Neural progenitor cell (in vitro differentiated cells): ENCODE measurements around the gene ASIC1. TPM values are rescaled to one million over a fixed set of nuclear protein-coding genes. Genes with fewer than 3 reads are reported as not detected.
"Not testable (repeated sequence)": the region's sequence is repeated elsewhere in the genome, so short reads cannot be mapped to it uniquely, and the experiment has no call there.

Source experiments
- DNase-seq: peaks from one replicate; pipeline ENCODE4 v3.0.0-alpha.2; 2016; ENCODE audit warnings: low spot score
- H2AFZ ChIP-seq: fragments of 200-600 bp; sonication (generic); replicated peaks from 2 replicates; pipeline ENCODE4 v1.6.1; 2016; ENCODE audit warnings: antibody characterized with exemption
- H3F3A ChIP-seq: fragments of 200-600 bp; sonication (generic); 2 replicates; pipeline ENCODE4 v1.6.1; 2016; ENCODE audit warnings: antibody characterized with exemption, low read depth
- H3K27ac ChIP-seq: fragments of 200-600 bp; sonication (generic); 2 replicates; pipeline ENCODE4 v1.5.1; 2016; ENCODE audit warnings: mild to moderate bottlenecking
- H3K27me3 ChIP-seq: fragments of 200-600 bp; sonication (generic); 2 replicates; pipeline ENCODE4 v1.6.1; 2016; ENCODE audit warnings: mild to moderate bottlenecking, moderate library complexity
- H3K36me3 ChIP-seq: fragments of 200-600 bp; sonication (generic); 2 replicates; pipeline ENCODE4 v1.5.1; 2016
- H3K4me1 ChIP-seq: fragments of 200-600 bp; sonication (generic); 2 replicates; pipeline ENCODE4 v1.6.1; 2016; ENCODE audit warnings: mixed run types
- H3K4me2 ChIP-seq: fragments of 200-600 bp; sonication (generic); 2 replicates; pipeline ENCODE4 v1.6.1; 2016
- H3K4me3 ChIP-seq: fragments of 200-600 bp; sonication (generic); 2 replicates; pipeline ENCODE4 v1.5.1; 2016
- H3K79me2 ChIP-seq: fragments of 200-600 bp; sonication (generic); 2 replicates; pipeline ENCODE4 v1.6.1; 2016; ENCODE audit warnings: low read depth
- H3K9ac ChIP-seq: fragments of 200-600 bp; sonication (generic); 2 replicates; pipeline ENCODE4 v1.6.1; 2016
- H3K9me3 ChIP-seq: fragments of 200-600 bp; sonication (generic); 2 replicates; pipeline ENCODE4 v1.5.1; 2016; ENCODE audit warnings: low read depth
- H4K20me1 ChIP-seq: fragments of 200-600 bp; sonication (generic); 2 replicates; pipeline ENCODE4 v1.6.1; 2016; ENCODE audit warnings: low read depth
- H3K27ac Mint-ChIP-seq: 3 replicates; pipeline ENCODE4 v1.8.0; 2021; ENCODE audit warnings: mixed read lengths
- H3K27me3 Mint-ChIP-seq: 2 replicates; pipeline ENCODE4 v1.8.0; 2022; ENCODE audit warnings: low read depth, mild to moderate bottlenecking, inconsistent platforms, moderate library complexity, mixed read lengths; ENCODE audit not compliant: insufficient read depth
- H3K36me3 Mint-ChIP-seq: 3 replicates; pipeline ENCODE4 v1.8.0; 2021; ENCODE audit warnings: mixed read lengths
- H3K4me1 Mint-ChIP-seq: 3 replicates; pipeline ENCODE4 v1.8.0; 2021; ENCODE audit warnings: mixed read lengths
- H3K4me3 Mint-ChIP-seq: 3 replicates; pipeline ENCODE4 v1.8.0; 2021; ENCODE audit warnings: mild to moderate bottlenecking, moderate library complexity, mixed read lengths
- H3K9me3 Mint-ChIP-seq: 3 replicates; pipeline ENCODE4 v1.8.0; 2020; ENCODE audit warnings: mixed read lengths
- EZH2 ChIP-seq: fragments of 200-600 bp; sonication (generic); IDR thresholded peaks from 2 replicates; pipeline ENCODE4 v1.6.1; 2017; ENCODE audit warnings: antibody characterized with exemption, mild to moderate bottlenecking, moderate library complexity
- EZH2phosphoT487 ChIP-seq: fragments of 200-600 bp; sonication (generic); IDR thresholded peaks from 2 replicates; pipeline ENCODE4 v1.6.1; 2017; ENCODE audit warnings: antibody characterized with exemption
- total RNA-seq: library from RNA; depleted of rRNA; stranded (reverse); fragments of >200 nt; gene quantifications from 2 replicates; pipeline ENCODE4 v1.2.3, GENCODE V29; 2015; ENCODE audit warnings: low replicate concordance
- TF ChIP-seq, protein P1 (sequence below): fragments of 200-600 bp; sonication (generic); IDR thresholded peaks from 2 replicates; pipeline ENCODE4 v1.5.1; 2017; ENCODE audit warnings: antibody characterized with exemption, mild to moderate bottlenecking

ASIC1 gene
- total RNA-seq, 1 donor from 2014 or later, result 2.5 TPM

DNA sequence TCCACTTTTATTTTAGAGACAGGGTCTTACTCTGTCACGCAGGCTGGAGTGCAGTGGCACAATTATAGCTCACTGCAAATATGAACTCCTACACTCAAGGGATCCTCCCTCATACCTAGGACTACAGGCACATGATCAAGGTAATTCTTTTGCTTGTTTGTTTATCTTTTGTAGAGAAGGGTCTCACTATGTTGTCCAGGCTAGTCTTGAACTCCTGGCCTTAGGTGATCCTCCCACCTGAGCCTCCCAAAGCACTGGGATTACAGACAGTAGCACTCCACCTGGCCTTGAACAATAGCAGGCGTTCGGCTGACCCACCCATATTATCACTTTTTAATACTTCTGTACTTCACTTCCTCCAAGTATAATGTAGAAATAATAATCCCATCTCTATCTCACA, 30.7 kb upstream of the ASIC1 start:
- H4K20me1 ChIP-seq, result peaks cover 22% of the 10 kb centered on the region
- Mint-ChIP-seq H3K4me1 (peaks cover 25% of the 10 kb centered on the region), H3K36me3 (peaks cover 8% of the 10 kb centered on the region), H3K4me3 (no peak overlapping the region), H3K27ac (no peak overlapping the region), H3K27me3 (peaks cover 2% of the 10 kb centered on the region), H3K9me3 (no peaks in the 10 kb centered on the region)
- no peak overlapping the region for H3K27ac ChIP-seq
- peaks cover 7% of the 10 kb centered on the region for H3K4me1 ChIP-seq
- TF ChIP-seq EZH2 (no peak), EZH2phosphoT487 (no peak)
- TF ChIP-seq, protein P1, sequence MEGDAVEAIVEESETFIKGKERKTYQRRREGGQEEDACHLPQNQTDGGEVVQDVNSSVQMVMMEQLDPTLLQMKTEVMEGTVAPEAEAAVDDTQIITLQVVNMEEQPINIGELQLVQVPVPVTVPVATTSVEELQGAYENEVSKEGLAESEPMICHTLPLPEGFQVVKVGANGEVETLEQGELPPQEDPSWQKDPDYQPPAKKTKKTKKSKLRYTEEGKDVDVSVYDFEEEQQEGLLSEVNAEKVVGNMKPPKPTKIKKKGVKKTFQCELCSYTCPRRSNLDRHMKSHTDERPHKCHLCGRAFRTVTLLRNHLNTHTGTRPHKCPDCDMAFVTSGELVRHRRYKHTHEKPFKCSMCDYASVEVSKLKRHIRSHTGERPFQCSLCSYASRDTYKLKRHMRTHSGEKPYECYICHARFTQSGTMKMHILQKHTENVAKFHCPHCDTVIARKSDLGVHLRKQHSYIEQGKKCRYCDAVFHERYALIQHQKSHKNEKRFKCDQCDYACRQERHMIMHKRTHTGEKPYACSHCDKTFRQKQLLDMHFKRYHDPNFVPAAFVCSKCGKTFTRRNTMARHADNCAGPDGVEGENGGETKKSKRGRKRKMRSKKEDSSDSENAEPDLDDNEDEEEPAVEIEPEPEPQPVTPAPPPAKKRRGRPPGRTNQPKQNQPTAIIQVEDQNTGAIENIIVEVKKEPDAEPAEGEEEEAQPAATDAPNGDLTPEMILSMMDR, result no peak
- DNase-seq, result no peak
- peaks cover 3% of the 10 kb centered on the region for H3K27me3 ChIP-seq
- H3F3A ChIP-seq, result peaks cover 14% of the 10 kb centered on the region
- H2AFZ ChIP-seq, result no peak overlapping the region
- H3K9ac ChIP-seq, result no peak overlapping the region
- no peak overlapping the region for H3K4me2 ChIP-seq
- no peaks in the 10 kb centered on the region for H3K9me3 ChIP-seq
- no peaks in the 10 kb centered on the region for H3K36me3 ChIP-seq
- H3K79me2 ChIP-seq, result peaks cover 36% of the 10 kb centered on the region
- no peak overlapping the region for H3K4me3 ChIP-seq

DNA sequence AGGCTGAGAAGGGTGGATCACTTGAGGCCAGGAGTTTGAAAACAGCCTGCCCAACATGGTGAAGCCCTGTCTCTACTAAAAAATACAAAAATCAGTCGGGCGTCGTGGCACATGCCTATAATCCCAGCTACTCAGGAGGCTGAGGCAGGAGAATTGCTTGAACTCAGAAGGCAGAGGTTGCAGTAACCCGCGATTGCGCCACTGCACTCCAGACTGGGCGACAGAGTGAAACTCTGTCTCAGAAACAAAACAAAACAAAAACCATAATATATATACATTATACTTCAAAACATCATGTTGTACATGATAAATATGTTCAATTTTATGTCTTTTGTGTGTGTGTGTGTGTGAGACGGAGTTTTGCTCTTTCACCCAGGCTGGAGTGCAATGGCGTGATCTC, 26.9 kb upstream of the ASIC1 start:
- H3K27ac ChIP-seq, H3K4me2 ChIP-seq, H3K9me3 ChIP-seq, H3K27ac Mint-ChIP-seq, H3K9ac ChIP-seq, H3K4me1 ChIP-seq, H3F3A ChIP-seq, H3K79me2 ChIP-seq, H2AFZ ChIP-seq, H3K4me3 ChIP-seq, H4K20me1 ChIP-seq, H3K36me3 Mint-ChIP-seq, DNase-seq, H3K4me3 Mint-ChIP-seq, H3K27me3 Mint-ChIP-seq, H3K36me3 ChIP-seq, H3K9me3 Mint-ChIP-seq: not testable (repeated sequence)
- H3K27me3 ChIP-seq, result peaks cover 19% of the 10 kb centered on the region
- peaks cover 27% of the 10 kb centered on the region for H3K4me1 Mint-ChIP-seq

DNA sequence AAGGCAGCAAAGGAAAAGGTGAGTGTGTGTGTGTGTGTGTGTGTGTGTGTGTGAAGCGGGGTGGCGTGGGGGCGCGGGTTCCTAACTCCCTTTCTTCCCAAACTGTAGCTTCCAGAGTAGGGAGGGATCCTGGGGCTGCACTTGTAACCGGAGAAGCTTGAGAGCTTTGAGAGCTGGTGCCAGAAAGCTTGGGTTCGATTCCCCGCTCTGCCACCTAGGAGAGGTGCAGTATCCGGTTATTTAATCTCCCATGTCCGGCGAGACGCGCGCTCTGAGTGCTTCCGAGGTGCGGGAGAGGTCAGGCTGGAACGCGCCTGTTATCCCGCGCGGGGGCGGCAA, 24.9 kb upstream of the ASIC1 start:
- no peaks in the 10 kb centered on the region for H3K79me2 ChIP-seq
- H4K20me1 ChIP-seq, result no peaks in the 10 kb centered on the region
- peaks cover 23% of the 10 kb centered on the region for H3K4me1 Mint-ChIP-seq
- no peaks in the 10 kb centered on the region for H3K36me3 ChIP-seq
- H3K27ac Mint-ChIP-seq, result no peak overlapping the region
- no peaks in the 10 kb centered on the region for H3K9me3 Mint-ChIP-seq
- TF ChIP-seq, protein P1, result no peak
- TF ChIP-seq EZH2phosphoT487, result no peak
- peaks cover 6% of the 10 kb centered on the region for H3F3A ChIP-seq
- H3K4me1 ChIP-seq, result peaks cover 6% of the 10 kb centered on the region
- no peak overlapping the region for H3K4me3 Mint-ChIP-seq
- no peaks in the 10 kb centered on the region for H3K9me3 ChIP-seq
- H3K27me3 ChIP-seq, result peaks cover 19% of the 10 kb centered on the region
- peak overlapping the region; percentile 83 for H2AFZ ChIP-seq
- H3K27me3 Mint-ChIP-seq, result peaks cover 9% of the 10 kb centered on the region
- H3K27ac ChIP-seq, result no peak overlapping the region
- H3K9ac ChIP-seq, result no peak overlapping the region
- peak; percentile 47 for DNase-seq
- no peaks in the 10 kb centered on the region for H3K36me3 Mint-ChIP-seq
- H3K4me2 ChIP-seq, result peak overlapping the region; percentile 78
- peak overlapping the region; percentile 39 for H3K4me3 ChIP-seq

DNA sequence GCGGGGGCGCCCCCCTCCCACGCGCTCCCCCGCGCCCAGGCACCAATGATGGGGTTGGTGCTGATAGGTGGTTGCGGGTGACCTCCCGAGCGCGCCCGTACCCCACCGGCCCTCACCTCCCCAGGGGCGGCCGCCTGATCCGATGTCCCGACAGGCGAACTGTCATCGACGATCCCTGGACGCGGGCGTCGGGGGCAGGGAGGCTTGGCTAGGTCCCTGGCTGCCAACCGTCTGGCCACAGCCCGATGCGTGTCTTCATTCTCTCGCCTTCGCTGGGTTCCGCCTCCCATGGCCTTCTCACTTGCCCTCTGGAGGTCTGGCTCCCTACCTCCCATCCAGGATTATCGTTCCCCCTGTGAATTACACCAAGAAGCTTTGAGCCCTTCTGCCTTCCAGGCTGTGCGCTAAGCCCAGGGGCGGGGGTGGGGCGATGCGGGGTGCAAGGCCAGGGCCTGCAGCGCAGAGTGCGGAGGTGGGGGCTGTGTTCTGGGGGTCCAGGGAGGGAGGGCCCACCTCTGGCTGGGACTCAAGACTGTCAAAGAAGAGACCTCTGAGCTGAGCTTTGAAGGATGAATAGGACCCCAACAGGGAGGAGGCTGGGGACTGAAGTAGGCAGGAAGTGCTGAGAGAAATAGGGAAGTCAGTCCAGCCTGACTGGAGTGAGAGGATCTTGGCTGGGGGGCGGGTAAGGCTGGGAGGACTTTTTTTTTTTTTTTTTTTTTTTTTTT, 24.4 kb upstream of the ASIC1 start:
- peaks cover 9% of the 10 kb centered on the region for H3K27me3 Mint-ChIP-seq
- peak overlapping the region; percentile 95 for H3K27ac Mint-ChIP-seq
- peak overlapping the region; percentile 78 for H3K4me2 ChIP-seq
- H3K79me2 ChIP-seq, result no peaks in the 10 kb centered on the region
- DNase-seq, result peak; percentile 68
- H3K9me3 Mint-ChIP-seq, result no peaks in the 10 kb centered on the region
- H3K4me3 Mint-ChIP-seq, result peak overlapping the region; percentile 62
- no peaks in the 10 kb centered on the region for H3K36me3 ChIP-seq
- TF ChIP-seq, protein P1, result no peak
- H3K36me3 Mint-ChIP-seq, result no peaks in the 10 kb centered on the region
- H2AFZ ChIP-seq, result peak overlapping the region; percentile 83
- H3K4me3 ChIP-seq, result peak overlapping the region; percentile 39
- H4K20me1 ChIP-seq, result no peaks in the 10 kb centered on the region
- H3K27ac ChIP-seq, result no peak overlapping the region
- H3K9me3 ChIP-seq, result no peaks in the 10 kb centered on the region
- peaks cover 23% of the 10 kb centered on the region for H3K4me1 Mint-ChIP-seq
- peaks cover 6% of the 10 kb centered on the region for H3F3A ChIP-seq
- peaks cover 6% of the 10 kb centered on the region for H3K4me1 ChIP-seq
- no peak overlapping the region for H3K9ac ChIP-seq
- peaks cover 19% of the 10 kb centered on the region for H3K27me3 ChIP-seq
